Muscle layer of duodenum (tissue), 2 donors: Measurements from ENCODE around the gene POLR3A.

Experiments used
- H3K27ac ChIP-seq: one replicate; pipeline ENCODE4 v1.7.0; 2013; ENCODE audit warnings: mild to moderate bottlenecking, low read length
- H3K27me3 ChIP-seq: one replicate; pipeline ENCODE4 v1.7.0; 2013; ENCODE audit warnings: low read depth, mild to moderate bottlenecking, control low read depth, low read length
- H3K36me3 ChIP-seq, 2 donors: one replicate each; pipeline ENCODE4 v1.7.0; 2013; ENCODE audit warnings: low read length in 2 of 2, control low read depth in 1 of 2, mild to moderate bottlenecking in 1 of 2; ENCODE audit not compliant: insufficient read depth in 2 of 2, control insufficient read depth in 1 of 2
- H3K4me1 ChIP-seq, 2 donors: one replicate each; pipeline ENCODE4 v1.7.0; 2013; ENCODE audit warnings: low read length in 2 of 2, mild to moderate bottlenecking in 2 of 2, control low read depth in 1 of 2, moderate library complexity in 1 of 2; ENCODE audit not compliant: insufficient read depth in 2 of 2, control insufficient read depth in 1 of 2
- H3K4me3 ChIP-seq, 2 donors: one replicate each; pipeline ENCODE4 v1.7.0; 2013; ENCODE audit warnings: low read length in 2 of 2, low read depth in 1 of 2, mild to moderate bottlenecking in 1 of 2
- H3K9me3 ChIP-seq, 2 donors: one replicate each; pipeline ENCODE4 v1.7.0; 2013; ENCODE audit warnings: low read length in 2 of 2, control low read depth in 1 of 2, mild to moderate bottlenecking in 1 of 2; ENCODE audit not compliant: control insufficient read depth in 1 of 2
- donor health status: healthy.

POLR3A gene

GRCh38 chr10:77940627-77941026 lies 88.7 kb downstream of the POLR3A start:
- H3K9me3 ChIP-seq = no peaks in the 10 kb centered on the region
- H3K27ac ChIP-seq = no peak overlapping the region
- peaks cover 0 to 21% of the 10 kb centered on the region in 2 donors for H3K4me1 ChIP-seq

GRCh38 chr10:77940225-77940624 lies 89.1 kb downstream of the POLR3A start:
- Histone ChIP-seq H3K36me3 (no peaks in the 10 kb centered on the region), H3K27me3 (no peaks in the 10 kb centered on the region), H3K9me3 (no peaks in the 10 kb centered on the region), H3K27ac (no peak overlapping the region), H3K4me3 (no peak overlapping the region), H3K4me1 (peaks cover 0 to 23% of the 10 kb centered on the region in 2 donors)

More at GRCh38 chr10:77940627-77941026, 88.7 kb downstream of the POLR3A start:
- no peaks in the 10 kb centered on the region for H3K27me3 ChIP-seq
- no peaks in the 10 kb centered on the region for H3K36me3 ChIP-seq
- no peak overlapping the region for H3K4me3 ChIP-seq

GRCh38 chr10:77939561-77940001 lies 89.7 kb downstream of the POLR3A start:
- no peaks in the 10 kb centered on the region for H3K36me3 ChIP-seq
- H3K27me3 ChIP-seq = no peaks in the 10 kb centered on the region
- H3K27ac ChIP-seq = no peak overlapping the region
- no peaks in the 10 kb centered on the region for H3K9me3 ChIP-seq
- no peak overlapping the region for H3K4me3 ChIP-seq
- H3K4me1 ChIP-seq = peaks cover 0 to 23% of the 10 kb centered on the region in 2 donors

- no peak overlapping the region for H3K4me3 ChIP-seq
- no peaks in the 10 kb centered on the region for H3K27me3 ChIP-seq
- no peaks in the 10 kb centered on the region for H3K36me3 ChIP-seq
- H3K4me1 ChIP-seq = peaks cover 0 to 15% of the 10 kb centered on the region in 2 donors
- no peaks in the 10 kb centered on the region for H3K9me3 ChIP-seq
- no peak overlapping the region for H3K27ac ChIP-seq
These were observed 92.4 kb downstream of the POLR3A start for GRCh38 chr10:77936697-77937567.

DNA sequence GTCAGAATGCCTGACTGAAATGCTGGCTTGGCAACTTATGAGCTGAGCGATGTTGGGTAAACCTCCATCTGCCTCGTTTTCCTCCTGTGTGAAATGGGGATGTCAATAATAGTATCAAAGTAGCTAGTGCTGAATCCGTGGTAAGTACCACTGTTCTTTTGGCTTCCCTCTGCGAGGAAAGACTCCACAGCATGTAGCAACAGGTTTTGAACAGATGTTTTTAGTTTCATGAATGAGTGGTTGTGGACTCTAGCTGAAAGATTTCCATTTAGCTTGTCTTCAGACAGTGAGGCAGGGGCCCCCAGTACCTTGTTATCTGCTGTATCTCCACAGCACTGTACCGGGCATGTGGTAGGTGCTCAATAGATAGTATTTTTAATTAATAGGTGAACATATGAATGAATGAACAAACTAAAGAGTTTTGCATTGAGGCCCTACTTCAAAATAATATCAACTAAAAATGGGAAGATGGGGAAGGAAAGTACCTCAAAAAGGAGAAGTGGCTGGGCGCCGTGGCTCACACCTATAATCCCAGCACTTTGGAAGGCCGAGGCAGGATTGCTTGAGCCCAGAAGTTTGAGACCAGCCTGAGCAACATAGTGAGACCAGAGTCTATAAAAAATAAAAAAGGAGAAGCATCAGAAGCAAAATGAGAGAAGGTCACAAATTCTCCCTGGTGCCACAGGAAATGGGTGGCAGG lies 97.1 kb downstream of the POLR3A start:
- Histone ChIP-seq H3K27me3 (no peaks in the 10 kb centered on the region), H3K36me3 (no peaks in the 10 kb centered on the region), H3K4me3 (no peak overlapping the region), H3K27ac (no peak overlapping the region), H3K4me1 (peaks cover 3 to 10% of the 10 kb centered on the region in 2 donors), H3K9me3 (no peaks in the 10 kb centered on the region)

- no peaks in the 10 kb centered on the region for H3K36me3 ChIP-seq
- H3K27me3 ChIP-seq = no peaks in the 10 kb centered on the region
- H3K27ac ChIP-seq = no peak overlapping the region
- H3K4me1 ChIP-seq = peaks cover 13 to 39% of the 10 kb centered on the region in 2 donors
- H3K9me3 ChIP-seq = no peaks in the 10 kb centered on the region
- H3K4me3 ChIP-seq = peak overlapping the region; percentile 19 to 63
These were observed 101.7 kb downstream of the POLR3A start for GRCh38 chr10:77927402-77928246.

- H3K4me3 ChIP-seq = peak within 1 kb of the TSS; percentile 62 to 89
- no peaks in the 10 kb centered on the region for H3K27me3 ChIP-seq
- peak within 1 kb of the TSS; percentile 39 for H3K27ac ChIP-seq
- H3K4me1 ChIP-seq = peaks cover 13 to 47% of the 10 kb centered on the region in 2 donors
- H3K9me3 ChIP-seq = no peaks in the 10 kb centered on the region
- H3K36me3 ChIP-seq = no peaks in the 10 kb centered on the region
These were observed 102.5 kb downstream of the POLR3A start, which contains the start of gene DLG5 for GRCh38 chr10:77926566-77927401. DLG5 (minus strand) TSS chr10:77926755; CDS start chr10:77926520, 235 bp downstream.

DNA sequence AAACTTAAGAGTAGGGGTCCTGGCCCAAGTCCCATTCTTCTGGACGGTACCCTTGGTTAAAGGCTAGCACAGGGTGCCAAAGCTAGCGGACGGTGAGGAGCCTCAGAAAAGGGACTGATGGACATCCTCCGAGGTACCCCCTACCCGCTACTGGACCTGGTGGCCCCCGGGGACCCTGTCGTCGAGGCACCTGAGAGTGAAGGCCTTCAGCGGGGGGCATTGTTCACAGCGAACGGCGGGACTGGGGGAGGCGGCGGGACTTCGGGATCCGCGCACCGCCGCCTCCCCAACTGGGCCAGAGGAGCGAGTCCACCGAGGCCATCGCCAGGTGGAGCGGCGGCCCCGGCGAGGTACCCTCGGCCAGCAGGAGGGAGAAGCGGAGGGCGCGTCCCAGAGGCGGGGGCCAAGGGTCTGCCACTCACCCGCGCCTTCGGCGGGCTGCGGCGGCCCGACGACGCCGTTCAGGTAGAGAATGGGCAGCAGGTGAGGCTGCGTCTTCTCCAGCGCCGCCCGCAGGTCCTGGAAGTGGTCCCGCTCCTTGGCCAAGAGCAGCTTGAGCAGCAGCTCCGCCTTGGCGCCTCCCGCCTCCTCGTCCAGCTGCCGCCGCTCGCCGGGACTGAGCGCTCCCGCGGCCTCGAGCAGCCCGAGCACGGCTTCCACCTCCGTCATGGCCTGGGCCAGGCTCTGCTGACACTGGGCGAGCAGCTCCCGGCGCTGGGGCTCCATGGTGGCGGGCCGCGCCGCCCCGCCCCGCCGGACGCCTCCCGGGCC lies 103.3 kb downstream of the POLR3A start:
- no peaks in the 10 kb centered on the region for H3K9me3 ChIP-seq
- H3K4me3 ChIP-seq = peak overlapping the region; percentile 62 to 89
- H3K27ac ChIP-seq = peak overlapping the region; percentile 39
- no peaks in the 10 kb centered on the region for H3K36me3 ChIP-seq
- no peaks in the 10 kb centered on the region for H3K27me3 ChIP-seq
- peaks cover 16 to 50% of the 10 kb centered on the region in 2 donors for H3K4me1 ChIP-seq

GRCh38 chr10:77925410-77925794 lies 103.9 kb downstream of the POLR3A start:
- H3K27ac ChIP-seq = peak overlapping the region; percentile 39
- H3K36me3 ChIP-seq = no peaks in the 10 kb centered on the region
- no peaks in the 10 kb centered on the region for H3K9me3 ChIP-seq
- peak overlapping the region; percentile 62 to 89 for H3K4me3 ChIP-seq
- peaks cover 16 to 50% of the 10 kb centered on the region in 2 donors for H3K4me1 ChIP-seq
- no peaks in the 10 kb centered on the region for H3K27me3 ChIP-seq
